ENCODE results near the gene TIMP2.

The TIMP2 gene

DNA sequence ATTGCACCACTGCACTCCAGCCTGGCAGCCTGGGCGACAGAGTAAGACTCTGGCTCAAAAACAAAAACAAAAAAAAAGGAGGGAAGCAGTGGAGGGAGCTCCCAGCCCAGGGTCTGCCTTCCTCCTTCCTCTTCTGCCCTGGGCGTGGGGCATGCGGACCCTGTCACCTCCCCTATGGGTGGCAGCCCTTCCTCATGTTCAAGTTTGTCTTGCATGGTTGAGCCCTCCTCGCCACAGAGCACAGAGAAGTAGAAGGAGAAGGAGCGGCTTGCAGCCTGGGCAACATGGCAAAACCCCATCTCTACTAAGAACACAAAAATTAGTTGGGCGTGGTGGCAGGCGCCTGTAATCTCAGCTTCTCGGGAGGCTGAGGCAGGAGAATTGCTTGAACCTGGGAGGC, 21.4 kb upstream of the TIMP2 start:
- TF ChIP-seq GATA3 (IDR thresholded peaks at IDR 0.05; ENCODE audit: low read depth, low read length) (no peak), GATA2 (IDR thresholded peaks at IDR 0.05; ENCODE audit: low read depth, low read length) (no peak)

DNA sequence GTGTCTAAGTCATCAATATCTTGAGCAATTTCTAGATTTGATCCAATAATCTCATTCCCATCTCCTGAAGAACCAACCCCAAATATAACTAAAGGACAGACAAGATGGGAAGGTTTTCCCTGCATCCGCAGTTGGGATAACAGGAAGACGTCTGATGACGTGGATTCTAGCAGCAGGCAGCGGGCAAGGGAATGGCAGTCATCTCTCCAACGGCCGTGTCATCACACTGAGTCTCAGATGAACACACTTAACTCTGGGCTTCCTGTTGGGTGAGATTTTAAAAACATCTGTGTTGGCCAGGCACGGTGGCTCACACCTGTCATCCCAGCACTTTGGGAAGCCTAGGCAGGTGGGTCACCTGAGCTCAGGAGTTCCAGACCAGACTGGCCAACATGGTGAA, 20.9 kb upstream of the TIMP2 start:
- TF ChIP-seq GATA3 (IDR thresholded peaks at IDR 0.05; ENCODE audit: low read depth, low read length): no peak

GRCh38 chr17:78944956-78945355, 19.8 kb upstream of the TIMP2 start:
- TF ChIP-seq GATA2 (IDR thresholded peaks at IDR 0.05; ENCODE audit: low read depth, low read length) (no peak), GATA3 (IDR thresholded peaks at IDR 0.05; ENCODE audit: low read depth, low read length) (no peak)

DNA sequence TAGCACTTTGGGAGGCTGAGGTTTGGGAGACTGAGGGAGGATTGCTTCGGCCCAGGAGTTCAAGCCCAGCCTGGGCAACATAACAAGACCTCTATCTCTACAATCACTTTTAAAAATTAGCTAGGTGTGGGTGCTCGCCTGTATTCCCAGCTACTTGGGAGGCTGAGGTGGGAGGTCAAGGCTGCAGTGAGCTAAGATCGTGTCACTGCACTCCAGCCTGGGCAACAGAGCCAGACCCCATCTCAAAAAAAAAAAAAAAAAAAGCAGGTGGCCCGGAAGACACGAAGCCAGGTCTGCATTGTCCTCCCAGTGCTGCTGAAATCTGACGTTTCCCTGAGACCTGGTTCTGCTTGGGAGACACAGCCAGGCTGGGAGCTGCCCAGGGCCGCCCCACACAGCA, 18.8 kb upstream of the TIMP2 start:
- TF ChIP-seq GATA3 (IDR thresholded peaks at IDR 0.05; ENCODE audit: low read depth, low read length): no peak
- TF ChIP-seq GATA2 (IDR thresholded peaks at IDR 0.05; ENCODE audit: low read depth, low read length): no peak

DNA sequence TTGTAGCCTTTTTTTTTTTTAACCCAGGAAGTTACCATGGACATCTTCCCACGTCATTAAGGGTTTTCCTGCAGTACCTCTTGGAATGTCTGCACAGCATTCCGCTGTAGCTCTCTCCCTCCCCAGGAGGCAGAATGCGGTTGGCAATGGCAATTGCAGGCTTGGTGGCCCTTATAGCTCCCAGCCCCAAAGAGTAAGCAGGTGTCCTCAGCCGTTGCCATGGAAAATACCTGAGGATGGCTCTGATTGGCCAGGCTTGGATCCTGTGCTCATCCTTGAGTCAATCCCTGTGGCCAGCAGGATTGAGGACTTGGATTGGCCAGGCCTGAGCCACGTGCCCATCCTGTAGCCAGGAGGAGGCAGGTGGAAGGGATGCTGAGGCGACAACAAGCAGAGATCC, 15.5 kb upstream of the TIMP2 start:
- no peak for TF ChIP-seq GATA3 (IDR thresholded peaks at IDR 0.05; ENCODE audit: low read depth, low read length)
- TF ChIP-seq GATA2 (IDR thresholded peaks at IDR 0.05; ENCODE audit: low read depth, low read length): no peak

DNA sequence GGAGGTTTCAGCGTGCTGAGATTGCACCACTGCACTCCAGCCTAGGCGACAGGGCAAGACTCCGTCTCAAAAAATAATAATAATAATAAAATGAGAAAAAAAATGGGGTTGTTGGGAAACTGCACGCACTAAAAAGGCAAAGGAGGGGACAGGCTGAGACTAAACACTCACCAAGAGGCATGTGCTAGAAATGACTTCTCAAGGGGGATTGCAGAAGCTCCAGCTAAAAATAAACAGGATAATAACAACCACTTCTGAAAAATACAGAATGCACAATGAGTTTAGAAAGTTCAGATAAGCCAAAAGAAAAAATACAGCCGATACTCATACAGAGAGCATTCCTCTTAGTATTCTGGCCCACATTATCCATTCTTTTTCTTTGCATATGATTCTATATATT, 15.1 kb upstream of the TIMP2 start:
- no peak for TF ChIP-seq GATA2 (IDR thresholded peaks at IDR 0.05; ENCODE audit: low read depth, low read length)
- TF ChIP-seq GATA3 (IDR thresholded peaks at IDR 0.05; ENCODE audit: low read depth, low read length): no peak

DNA sequence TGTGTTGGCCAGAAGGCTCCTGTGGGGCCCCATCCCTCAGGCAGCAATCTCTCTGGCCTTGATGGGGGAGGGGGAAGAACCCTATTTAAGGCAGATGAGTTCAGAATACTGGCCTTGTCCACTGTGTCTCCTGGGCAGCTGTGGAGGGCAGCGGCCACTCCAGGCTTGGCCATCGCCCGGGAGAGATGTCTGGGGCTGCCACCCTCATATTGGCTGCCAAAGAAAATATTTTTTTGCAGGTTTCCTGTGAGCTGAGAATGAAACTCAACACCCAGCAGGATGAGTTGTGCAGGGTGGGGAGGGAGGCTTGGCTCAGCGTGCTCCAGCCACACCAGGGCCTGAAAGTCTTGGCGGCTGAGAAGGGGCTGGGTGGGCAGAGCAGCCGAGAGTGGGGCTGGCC, 14.4 kb upstream of the TIMP2 start:
- TF ChIP-seq GATA3 (IDR thresholded peaks at IDR 0.05; ENCODE audit: low read depth, low read length) (no peak), GATA2 (IDR thresholded peaks at IDR 0.05; ENCODE audit: low read depth, low read length) (no peak)

- TF ChIP-seq GATA2 (IDR thresholded peaks at IDR 0.05; ENCODE audit: low read depth, low read length): no peak; the same call in 1 of the 2 replicates
These were observed 12.4 kb upstream of the TIMP2 start for GRCh38 chr17:78937561-78937960.

DNA sequence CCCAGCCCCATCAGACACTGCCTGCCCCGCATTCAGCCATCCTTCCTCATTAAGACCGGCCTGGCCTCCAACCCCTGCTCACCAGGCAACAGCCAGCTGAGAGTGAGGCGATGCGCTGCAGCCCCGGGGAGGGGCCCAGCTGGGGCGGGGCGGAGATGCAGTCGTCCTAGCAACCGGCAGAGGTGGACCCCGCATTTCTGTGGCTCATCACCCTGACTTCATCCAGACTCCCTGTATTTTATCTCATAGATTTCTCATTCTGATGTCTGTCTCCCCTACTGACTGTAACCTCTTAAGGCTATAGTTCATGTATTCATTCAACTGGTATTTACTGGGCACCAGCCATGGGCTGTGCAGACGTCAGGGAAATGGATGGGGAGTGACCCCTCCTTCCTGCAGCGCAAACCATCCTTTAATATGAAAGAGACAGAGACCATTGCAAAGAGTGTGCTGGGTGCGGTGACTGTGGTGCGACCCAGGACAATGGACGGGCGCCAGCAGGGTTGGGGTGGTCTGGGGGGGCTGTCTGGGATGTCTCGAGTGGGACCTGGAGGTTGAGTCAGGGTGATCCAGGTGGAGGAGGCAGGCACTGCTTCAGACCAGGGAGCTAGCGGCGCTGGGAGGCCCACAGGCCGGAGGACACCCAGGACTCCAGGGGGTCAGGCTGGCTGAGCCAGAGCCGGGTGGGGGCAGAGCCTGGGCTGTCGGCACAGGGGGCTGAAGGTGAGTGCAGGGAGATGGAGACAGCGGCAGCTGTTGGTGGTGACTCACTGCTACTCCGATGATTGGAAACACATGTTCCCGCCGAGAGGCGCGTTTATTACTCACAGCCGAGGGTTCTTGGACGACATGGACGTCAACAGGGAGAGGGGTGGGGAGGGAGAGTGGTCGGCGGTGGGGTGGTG, 10.5 kb upstream of the TIMP2 start:
- no peak for TF ChIP-seq GATA2 (IDR thresholded peaks at IDR 0.05; ENCODE audit: low read depth, low read length)
- TF ChIP-seq GATA3 (IDR thresholded peaks at IDR 0.05; ENCODE audit: low read depth, low read length): no peak

- no peak for TF ChIP-seq GATA2 (IDR thresholded peaks at IDR 0.05; ENCODE audit: low read depth, low read length)
- TF ChIP-seq GATA3 (IDR thresholded peaks at IDR 0.05; ENCODE audit: low read depth, low read length): no peak
These were observed 9.7 kb upstream of the TIMP2 start for GRCh38 chr17:78934681-78935418.

DNA sequence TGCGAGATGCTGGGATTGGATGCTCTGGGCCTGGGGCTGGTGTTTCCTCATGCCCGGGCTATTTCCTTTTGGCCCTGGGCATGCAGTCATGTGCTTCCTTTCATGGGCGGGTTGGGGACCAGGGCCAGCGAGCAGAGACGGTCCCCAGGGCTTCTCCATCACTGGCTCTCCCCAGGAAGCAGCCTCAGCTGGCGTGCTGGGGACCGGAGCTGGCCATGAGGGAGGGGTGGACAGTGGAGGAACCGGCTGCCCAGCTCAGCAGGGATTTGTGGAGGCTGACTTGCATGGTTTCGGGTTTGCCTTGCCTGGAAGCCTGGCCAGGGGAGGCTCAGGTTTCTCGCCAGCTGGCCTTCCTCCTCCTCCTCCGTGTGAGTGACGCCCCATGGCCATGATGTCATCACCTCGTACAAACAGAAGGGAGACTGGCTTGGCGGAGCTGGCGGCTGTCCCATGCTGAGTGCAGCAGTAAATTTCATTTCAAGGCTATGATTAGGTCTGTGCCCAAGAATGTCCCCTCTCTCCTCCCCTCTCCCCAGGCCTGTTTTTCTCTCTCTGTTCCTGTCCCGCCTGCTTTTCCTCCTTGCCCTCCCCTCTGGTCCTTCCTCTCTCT, 8.9 kb upstream of the TIMP2 start:
- no peak for TF ChIP-seq GATA3 (IDR thresholded peaks at IDR 0.05; ENCODE audit: low read depth, low read length)
- no peak for TF ChIP-seq GATA2 (IDR thresholded peaks at IDR 0.05; ENCODE audit: low read depth, low read length)

- TF ChIP-seq GATA2 (IDR thresholded peaks at IDR 0.05; ENCODE audit: low read depth, low read length) (no peak), GATA3 (IDR thresholded peaks at IDR 0.05; ENCODE audit: low read depth, low read length) (no peak)
These were observed 8.1 kb upstream of the TIMP2 start for GRCh38 chr17:78933025-78933958.

DNA sequence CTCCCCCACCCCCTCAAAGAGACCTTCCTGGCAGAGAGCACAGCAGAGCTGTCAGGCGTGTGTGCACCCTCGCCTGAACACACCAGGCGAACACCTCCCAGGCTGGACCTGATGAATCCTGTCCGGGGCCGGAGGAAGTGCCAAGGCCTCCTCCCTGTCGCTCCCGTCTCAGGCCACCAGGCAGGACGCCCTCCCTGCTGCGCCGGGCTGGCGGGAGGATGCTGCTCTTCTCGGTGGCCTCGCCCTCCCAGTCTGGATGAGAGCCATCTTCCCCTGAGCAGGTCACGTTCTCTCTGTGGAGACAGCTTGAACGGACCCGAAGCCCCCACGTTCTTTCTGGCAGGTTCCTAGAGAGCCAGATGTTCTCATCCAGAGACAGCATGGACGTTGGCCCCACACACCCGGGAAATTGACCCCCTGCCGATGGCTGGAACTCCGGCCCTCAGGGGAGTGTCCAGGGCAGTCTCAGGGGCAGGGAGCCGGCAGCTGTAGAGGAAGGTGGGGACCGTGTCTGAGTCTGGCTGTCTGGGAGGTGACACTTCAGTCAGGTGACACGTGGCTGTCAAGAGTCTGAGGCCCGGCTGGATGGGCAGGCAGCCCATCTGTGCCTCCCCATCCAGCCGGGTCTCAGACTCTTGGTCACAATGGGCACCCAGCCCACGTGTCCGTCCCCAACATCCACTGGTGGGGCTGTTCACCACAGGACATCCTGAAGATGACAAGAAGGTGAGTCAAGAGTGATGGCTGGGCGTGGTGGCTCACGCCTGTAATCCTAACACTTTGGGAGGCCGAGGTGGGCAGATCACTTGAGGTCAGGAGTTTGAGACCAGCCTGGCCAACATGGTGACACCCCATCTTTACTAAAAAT, 5.0 kb upstream of the TIMP2 start:
- TF ChIP-seq GATA3 (IDR thresholded peaks at IDR 0.05; ENCODE audit: low read depth, low read length) (no peak), GATA2 (IDR thresholded peaks at IDR 0.05; ENCODE audit: low read depth, low read length) (no peak)
